Activated CD4-positive, alpha-beta T cell treated with anti-CD3 and anti-CD28 coated beads, Interleukin-10, Interleukin-2, amounts not matched to agents 100 ng/mL and 50 ng/mL, durations not matched to agents 16 hours and 8 hours (primary cell): ENCODE data around the gene KCNQ1.
A peak's percentile ranks its signal among the peaks of the same experiment; 100 is the strongest.

ENCODE experiments used
- DNase-seq: peaks from one replicate; pipeline ENCODE4 v3.0.0-alpha.2; 2020

KCNQ1 gene

DNA sequence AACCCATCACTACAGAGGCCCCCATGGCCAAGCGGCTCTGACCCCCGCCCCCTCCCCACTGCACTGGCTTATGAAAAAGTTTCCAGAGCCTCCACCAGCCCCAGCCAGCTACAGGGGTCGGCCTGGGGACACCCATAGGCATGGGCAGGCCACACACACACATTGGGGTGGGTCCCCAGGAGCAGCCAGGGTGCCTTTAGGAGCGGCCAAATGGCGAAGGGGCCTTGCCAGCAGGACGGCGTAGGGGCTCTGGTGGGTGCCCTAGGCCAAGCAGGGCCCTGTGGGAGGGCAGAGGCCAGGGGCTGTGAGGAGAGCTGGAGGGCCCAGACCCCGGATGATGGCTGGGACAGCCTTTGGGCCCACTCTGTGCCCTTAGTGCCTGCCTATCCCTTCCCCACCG is 34.2 kb upstream of the KCNQ1 start:
- DNase-seq = no peak

DNA sequence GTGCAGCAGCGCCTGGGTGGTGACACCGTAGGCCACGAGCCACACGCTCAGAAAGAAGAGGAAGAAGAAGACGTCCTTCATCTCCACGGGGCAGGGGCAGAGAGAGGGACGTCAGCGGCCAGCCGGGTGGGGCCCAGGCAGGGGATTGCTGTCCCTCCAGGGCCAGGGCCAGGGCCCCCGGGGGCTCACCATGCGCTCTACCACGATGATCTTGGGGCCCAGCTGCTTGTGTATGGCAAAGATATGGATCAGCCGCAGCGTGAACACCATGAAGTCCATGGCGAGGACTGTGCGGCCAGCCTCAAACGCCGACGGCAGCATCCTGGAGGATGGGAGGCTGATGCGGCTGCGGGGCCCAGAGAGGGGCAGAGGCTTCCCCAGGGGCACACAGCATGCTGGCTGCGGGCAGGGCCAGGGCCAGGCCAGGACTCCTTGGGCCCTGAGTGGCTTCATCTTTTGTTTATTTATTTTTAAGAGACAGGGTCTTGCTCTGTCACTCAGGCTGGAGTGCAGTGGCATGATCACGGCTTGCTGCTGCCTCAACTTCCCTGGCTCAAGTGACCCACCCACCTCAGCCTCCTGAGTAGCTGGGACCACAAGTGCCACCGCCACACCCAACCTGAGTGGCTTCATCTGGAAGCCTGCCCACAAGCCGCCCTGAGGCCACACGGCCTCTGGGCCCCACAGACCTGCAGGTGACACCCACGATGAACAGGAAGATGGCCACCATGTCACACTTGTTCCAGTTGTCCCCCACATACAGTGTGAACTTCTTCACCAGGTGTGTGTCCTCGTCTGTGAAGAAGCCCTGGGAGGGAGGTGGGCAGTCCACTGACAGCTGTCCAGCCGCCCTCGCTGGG is 33.1 kb upstream of the KCNQ1 start:
- no peak for DNase-seq

DNA sequence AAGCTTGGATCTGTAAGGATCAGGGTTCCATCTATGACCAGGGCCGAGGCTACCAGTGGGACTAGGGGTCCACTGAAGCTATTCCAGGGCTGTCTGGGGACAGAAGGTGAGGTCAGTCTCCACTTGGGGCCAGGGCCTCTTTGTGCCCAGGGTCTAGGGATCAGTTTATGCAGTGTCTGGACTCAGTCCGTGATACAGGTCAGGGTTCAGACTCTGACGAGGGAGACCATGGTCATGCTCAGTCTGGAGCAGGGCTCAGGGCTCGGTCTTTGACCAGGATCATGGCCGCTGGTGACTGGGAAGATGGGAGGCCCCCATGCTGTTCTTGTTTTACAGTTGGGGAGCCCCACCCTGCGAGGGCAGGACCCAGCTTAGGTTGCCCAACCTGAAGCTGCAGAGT is 32.5 kb upstream of the KCNQ1 start:
- no peak for DNase-seq

DNA sequence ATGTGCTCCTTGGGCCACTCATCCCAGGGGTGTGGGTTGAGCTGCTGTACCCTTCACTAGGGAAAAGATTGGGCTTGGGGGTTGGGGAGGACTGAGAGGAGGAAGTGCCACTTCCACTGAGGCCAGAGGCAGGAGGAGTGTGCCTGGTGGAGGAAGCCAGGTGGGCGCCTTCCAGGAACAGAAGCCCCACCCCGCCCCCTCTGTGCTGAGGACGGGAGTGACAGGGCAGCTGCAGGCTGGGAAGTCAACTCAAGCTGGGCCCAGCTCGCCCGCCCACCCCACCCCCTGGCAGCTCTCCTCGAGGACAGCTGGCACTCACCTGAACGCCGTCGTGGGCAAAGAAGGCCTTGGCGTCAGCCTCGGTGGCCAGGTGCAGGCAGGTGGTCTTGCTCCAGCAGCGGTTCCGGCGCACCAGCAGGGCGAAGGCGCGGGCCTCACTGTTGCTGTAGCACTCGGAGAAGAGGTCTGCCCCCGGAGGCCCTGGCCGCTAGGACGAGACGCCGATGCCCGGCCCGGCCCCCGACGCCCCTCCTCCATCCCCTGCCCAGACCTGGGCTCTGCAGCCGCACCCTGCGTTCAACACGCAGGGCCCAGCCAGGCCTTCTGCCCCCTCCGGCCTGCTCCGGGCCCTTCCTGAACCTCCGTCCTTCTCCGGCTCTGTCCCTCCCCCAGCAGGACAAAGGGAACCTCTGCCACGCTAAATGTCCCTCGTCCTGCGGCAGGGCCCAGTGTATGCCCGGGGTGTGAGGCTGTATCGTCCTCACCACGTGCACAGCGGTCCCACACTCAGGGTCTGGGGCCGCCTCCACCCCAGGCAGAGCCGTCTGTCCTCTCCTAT is 30.8 kb upstream of the KCNQ1 start:
- DNase-seq = no peak

DNA sequence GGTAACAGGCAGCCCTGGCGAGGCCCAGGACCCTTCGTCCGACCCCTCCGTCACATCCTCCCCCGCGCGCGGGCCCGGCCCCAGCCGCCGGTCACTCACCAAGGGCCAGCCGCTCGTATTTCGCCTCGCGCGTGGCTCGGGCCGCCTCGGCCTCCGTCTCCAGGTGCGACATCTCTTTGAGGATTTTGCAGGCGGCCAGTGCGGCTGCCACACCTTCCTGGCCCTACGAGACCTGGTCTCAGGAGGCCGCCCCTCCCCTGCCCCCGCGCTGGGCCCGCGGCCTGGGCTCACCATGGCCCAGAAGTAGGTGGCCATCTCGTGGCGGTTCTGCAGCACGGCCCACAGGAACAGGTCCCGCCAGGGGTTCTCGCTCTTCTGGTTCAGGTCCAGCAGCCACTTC is 30.2 kb upstream of the KCNQ1 start:
- DNase-seq = no peak

DNA sequence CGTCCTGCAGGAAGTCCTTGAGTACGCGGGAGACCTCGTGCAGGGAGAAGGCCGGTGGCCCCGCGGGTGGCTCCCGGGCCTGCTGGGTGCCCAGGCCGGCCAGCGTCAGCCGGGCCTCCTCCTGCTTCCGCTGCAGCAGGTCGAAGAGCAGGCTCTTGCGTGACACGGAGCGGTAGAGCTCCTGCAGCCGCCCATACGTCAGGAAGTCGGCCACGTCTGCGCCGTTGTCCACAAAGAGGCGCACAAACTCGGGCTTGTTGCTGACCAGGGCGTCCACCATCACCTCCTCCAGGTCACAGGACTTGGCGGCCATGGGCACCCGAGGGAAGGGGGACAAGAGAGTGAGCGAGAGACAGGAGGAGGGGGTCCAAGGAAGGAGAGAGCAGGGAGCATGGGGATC is 29.6 kb upstream of the KCNQ1 start:
- no peak for DNase-seq

DNA sequence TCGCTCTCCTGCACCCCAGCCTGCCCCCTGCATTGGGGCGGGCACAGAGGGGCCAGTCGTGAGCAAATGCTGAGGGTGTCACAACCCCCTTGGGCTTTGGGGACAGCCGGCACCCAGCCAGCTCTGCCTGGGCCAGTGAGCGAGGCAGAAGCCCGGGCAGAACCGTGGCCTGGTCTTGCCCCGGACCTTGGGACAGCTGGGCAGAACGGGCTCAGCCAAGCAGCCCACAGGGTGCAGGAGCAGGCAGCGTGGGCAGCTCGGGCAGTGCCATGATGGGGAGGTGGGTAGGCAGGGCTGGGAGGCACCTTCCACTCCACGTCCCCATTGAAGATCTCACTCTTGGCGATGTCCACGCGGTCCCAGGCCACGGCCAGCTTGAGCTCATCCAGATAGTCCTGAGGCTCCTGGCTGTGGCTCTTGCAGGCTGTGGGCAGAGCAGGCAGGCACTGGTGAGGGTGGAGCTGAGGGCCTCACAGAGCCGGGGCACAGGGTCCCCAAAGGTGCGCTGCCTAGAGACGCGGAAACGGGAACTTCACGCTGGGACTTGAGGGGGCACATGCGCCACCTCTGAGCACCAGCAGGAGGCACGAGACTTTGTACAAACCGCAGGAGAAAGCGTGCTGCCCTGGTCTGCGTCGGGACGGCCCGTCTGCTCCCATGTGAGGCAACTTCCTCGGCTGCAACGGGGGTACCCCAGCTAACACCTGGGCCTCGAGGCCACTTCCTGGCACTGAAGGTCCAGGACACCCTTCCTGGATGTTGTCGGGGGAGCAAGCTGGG is 29.0 kb upstream of the KCNQ1 start:
- no peak for DNase-seq

DNA sequence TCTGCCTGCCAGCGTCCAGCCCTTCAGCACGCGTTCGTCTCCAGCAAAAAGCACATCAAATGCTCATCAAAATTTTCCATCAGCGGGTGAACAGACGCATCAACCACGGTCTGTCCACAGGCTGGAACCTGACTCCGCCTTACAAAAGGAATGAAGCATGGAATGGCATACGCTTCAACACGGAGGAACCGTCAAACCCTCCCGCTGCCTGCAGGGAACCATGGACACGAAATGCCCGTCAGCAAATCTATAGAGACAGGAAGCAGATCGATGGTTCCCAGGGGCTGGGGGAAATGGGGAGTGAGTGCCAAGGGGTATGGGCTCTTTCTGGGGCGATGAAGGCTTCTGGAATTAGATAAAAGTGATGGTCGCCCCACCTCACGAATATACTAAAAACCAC is 28.0 kb upstream of the KCNQ1 start:
- DNase-seq = no peak

DNA sequence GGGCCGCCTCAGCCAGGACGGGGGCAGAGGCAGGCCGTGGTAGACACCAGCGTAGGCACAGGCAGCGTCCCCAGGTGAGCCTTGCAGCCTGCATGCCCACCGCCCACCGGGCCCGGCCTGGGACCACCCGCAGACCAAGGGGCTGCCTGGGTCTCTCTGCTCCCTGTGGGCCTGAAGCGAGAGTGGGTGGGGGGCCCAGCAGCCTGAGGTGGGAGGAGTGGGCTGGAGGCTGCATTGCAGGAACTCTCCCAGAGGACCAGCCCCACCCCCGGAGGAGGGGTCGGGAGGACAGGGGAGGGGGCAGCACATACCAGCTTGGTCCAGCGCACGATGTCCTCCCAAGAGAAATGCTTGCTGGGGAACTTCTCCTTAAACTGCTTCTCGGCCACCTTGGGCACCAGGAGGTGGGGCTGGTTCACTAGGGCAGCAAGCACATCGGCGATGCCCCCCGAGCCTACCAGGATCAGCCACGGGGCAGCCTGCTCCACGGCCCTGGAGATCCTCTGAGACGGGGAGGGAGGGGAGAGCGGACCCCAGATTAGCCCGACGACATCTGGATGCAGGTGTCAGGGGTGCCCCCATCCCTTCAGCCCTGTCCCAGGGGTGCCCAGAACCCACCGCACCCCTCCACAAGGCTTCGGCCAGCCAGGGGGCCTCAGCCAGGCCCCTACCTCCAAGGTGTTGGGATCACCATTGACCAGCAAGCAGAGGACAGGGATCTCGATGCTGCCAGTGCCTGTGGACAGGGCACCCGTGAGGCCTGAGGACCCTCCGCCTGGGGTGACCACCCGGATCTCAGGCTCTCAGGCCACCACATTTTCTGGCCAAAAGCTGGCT is 26.7 kb upstream of the KCNQ1 start:
- DNase-seq = no peak

DNA sequence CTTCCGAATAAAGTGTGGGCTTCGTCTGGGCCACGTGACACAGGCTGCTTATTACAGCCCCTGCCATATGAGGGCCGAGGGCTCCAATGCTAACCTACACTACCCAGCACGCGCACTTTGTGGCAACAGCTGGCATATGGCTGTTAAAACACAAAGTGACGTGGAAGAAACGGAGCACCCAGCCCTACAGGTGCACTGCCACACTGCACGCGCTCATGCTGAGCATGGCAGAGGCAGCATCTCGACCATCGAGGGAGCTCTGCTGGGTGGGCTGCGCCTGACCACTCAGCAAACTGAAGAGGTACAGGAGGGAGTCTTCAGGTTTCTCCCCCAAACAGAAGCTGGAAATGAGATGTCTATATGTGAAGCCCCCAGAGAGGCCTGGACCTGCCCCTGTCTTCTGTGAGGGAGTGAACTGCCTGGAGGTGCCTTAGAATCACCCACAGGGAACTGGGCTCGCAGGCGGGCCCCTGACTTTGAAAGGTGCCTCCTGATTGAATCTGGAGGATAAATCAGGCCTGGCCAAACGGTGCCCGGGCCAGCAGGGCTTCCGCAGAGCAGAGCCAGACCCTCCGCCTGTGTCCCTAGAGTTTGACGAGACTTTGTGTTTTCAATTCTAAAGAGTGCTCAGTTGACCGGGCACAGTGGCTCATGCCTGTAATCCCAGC is 26.0 kb upstream of the KCNQ1 start:
- no peak for DNase-seq

DNA sequence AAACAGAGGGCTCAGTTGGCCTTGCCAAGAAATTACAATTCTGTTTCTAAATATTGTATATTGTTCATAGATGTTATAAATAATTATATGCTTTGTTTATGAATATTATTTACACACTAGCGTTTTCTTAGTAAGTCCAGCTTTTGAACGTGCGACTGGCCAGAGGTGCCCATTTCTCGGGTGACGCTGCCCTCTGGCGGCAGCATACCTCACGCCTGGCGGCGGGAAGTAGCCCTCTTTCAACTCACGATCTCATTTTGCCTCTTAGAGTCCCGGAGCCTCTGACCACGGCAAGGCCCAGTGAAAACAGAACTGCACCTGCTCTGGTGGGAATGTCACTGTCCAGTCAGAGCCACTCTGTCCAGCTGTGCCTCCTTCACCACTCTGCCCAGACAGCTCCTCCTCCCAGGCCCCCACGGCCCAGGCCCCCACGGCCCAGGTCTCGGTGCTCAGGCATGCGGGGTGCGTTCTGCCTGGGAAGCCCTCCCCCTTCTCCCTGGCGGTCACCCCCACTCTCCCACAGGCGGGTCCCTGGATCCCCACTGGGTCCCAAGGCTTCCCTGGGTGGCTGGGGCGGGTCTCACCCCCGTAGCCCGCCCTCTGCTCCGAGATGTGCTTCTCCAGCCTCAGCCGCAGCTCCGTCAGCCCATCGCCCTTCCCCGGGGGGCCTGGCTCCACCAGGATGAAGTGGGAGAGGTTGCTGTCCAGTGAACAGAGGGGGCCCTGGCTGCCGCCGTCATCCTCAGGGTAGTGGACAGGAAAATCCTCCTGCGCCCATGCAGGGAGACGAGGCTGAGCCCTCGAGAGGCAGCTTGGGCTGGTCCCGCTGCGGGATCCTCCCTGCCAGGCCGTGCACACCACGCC is 24.9 kb upstream of the KCNQ1 start:
- peak; percentile 58 for DNase-seq

DNA sequence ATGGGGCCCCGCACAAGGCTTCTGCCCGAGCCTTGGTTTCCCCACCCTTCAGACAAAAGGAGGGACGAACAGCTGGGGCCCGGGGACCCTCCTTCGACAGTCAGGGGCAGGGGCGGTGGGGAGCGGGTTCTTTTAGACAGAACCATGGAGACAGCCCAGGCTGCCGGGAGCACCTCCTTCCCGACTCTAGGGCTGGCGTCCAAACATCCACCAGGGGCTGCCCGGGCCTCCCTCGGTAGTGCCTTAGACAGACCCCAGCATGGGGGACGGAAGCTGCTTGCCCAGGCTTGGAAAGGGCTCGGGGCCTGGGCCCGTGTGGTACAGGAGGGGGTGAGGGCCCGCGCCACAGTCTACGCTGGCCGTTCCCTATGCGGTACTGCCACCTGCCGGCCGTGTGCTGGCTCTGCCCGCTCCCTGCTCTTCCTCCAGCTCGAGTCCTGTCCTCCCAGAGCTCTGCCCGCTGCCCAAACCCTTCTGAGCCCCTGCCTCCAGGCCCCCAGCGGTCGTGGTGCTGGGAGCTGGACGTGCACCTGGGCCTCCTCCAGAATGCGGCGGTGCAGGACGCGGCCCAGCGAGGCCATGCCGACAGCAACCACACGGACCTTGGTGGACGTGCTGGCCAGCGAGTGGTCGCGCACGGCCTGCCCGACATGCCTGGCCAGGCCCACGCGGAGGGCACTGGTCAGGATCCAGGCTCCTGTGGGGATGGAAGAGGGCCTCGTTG is 24.1 kb upstream of the KCNQ1 start:
- DNase-seq = peak; percentile 73

DNA sequence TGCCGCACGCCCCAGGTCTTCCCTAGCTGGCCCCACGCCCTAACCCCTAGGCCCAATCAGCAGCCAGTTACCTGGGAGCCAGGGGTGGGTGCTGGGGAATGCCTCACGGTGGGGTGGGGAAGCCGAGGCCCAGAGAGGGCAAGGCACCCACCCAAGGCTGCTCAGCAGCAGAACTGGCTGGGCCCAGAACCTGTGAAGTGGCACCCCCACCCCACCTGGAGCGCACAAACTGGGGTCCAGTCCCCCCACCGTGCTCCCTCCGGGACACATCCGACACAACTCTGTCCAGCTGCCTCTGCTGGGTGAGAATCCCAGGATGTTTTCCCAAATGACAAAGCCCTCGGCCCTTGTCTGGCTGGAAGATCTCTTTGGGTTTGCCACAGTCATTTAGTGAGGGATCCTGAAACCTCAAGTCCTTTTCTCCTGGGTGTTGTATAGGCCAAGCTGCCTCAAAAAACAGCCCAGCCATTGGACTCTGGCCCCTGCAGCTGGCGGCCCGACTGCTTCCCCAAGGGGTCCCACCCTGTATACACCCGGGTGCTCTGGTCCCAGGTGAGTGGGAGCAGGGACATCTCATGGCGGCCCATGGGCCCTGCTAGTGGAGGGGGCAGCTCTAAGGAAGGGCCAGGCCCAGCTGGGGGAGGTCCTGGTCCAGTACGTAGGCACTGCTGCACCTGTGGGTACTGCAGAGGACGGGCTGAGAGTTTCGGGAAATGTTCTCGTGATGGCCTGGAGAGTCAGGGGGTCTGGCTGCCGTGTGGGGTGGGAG is 23.4 kb upstream of the KCNQ1 start:
- DNase-seq = no peak

DNA sequence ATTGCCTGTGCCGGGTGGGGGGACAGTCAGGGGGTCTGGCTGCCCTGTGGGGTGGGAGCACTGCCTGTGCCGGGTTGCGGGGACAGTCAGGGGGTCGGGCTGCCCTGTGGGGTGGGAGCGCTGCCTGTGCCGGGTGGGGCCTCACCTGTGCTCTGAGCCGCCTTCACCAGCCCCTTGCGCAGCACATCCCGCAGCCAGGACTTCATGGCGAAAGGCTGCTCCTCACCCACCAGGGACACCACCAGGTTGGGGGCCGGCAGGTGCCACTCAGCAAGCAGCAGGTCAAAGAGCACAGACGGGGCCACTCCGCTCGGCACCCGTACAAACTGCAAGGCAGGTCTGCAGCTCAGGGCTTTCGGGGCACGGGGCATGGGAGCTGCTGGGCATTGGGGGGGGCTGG is 22.8 kb upstream of the KCNQ1 start:
- DNase-seq = no peak

DNA sequence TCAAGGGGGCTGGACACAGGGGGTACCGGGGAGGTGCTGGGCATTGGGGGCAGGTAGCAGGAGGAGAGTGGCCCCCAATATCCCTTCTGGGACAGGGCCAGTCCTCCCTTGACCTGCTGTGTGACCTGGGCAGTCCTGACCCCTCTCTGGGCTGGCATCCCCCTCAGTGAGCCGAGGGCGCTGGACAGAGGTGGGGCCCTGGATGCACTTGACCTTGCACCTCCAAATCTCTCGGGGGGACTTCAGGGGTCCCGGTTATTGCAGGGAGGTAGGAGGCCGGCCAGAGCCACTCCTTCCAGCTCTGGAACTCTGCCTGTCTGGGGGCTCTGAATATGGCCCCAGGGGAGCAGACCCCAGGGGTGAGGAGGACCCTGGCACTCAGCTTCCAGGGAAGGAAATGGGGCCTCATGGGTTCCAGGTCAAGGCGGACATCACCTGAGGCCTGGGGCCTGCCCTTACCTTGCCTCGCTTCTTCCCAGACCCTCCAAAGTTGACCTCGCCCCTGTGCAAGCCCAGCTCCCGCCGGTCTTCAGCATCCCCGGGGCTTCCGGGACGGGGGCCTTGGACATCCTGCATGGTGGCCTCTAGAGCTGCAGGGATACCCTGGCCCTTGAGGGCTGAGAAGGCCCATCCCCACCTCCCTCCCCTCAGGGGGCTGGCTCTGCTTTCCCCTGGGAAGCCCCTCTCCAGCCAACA is 22.2 kb upstream of the KCNQ1 start:
- no peak for DNase-seq

DNA sequence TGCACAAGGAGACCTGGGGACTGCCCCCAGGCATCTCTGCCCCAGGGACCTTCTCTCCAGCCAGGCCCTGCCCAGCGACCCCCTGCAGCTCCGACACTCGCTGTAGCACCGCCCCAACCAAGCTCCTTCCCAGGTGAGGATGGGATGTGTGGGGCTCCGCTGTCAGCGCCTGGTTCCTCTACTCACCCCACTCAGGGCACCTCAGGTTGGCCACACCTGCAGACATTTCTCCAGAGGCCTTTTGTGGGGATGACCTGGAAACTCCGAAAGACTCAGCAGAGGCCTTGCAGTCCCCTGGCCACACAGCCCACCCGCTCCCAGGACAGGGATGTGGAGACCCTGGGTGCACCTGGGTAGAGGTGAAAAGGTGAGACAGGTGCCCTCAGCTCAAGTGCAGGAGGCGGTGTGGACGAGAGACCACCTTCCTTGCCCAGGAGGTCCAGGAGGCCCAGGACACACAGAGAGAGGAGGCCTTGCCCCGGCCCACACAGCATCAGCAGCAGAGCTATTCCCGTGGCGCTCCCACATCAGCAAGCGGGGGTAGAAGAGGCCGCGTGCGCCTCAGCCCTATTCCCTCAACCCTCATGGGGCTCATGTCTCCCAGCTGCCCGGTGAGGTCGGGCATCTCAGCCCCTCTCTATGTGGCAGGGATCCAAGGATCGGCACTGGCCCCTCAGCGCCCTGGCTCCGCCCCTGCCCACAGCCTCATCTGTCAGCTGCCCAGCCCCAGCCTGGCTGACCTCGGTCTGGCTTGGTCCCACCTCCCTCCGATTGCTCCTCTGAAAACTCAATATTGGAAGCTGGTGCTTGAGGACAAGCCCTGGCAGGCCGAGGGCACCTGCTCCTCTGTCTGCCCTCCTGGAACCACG is 21.4 kb upstream of the KCNQ1 start:
- no peak for DNase-seq

DNA sequence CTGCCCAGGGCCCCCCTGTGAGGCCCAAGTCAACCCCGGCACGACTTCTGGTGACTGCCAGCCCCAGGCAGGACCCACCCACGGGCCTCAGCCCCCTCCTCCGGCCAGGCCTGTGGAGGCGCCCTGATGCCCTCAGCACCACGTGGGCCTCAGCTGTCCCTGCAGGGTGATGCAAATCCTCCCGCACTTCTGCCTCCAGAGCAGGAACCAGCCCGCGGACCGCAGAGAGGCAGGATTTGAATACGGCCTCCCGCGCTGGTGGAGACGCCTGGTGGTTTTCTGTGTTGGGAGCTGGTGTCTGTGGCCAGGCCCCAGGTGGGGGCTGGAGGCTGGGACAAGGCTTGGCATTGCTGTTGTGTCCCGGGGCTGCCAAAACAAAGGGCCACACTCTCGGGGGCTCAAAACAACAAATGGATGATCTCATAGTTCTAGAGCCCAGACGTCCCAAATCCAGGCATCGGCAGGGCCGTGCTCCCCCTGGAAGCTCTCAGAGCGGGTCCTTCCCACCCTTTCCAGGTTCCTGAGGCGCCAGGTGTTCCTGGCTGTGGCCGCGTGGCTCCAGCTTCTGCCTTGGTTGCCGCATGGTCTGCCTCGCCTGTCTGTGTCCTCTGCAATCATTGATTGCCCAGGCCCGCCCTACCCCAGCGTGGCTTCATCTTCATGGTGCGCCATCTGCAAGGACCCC is 19.9 kb upstream of the KCNQ1 start:
- DNase-seq = no peak
